ENCODE data around the gene NEK5. TPM values are rescaled to one million over a fixed set of nuclear protein-coding genes. Genes with fewer than 3 reads are reported as not detected.
A peak's percentile ranks its signal among the peaks of the same experiment; 100 is the strongest.
"Not testable (repeated sequence)": the region's sequence is repeated elsewhere in the genome, so short reads cannot be mapped to it uniquely, and the experiment has no call there.

NEK5 gene
- total RNA-seq, 6 donors from 2014 or later = 0.23 to 30.2 (median 2.4) TPM

GRCh38 chr13:52082601-52083000 is 46.3 kb downstream of the NEK5 start:
- DNase-seq (no peak), ATAC-seq (ENCODE audit: low FRiP score in 2 of 2) (no peak)
- Histone ChIP-seq H3K27ac (no peak overlapping the region), H3K4me3 (no peak overlapping the region), H3K9me3 (no peaks in the 10 kb centered on the region), H3K36me3 (no peaks in the 10 kb centered on the region), H3K27me3 (no peaks in the 10 kb centered on the region), H3K4me1 (no peaks in the 10 kb centered on the region)
- TF ChIP-seq POLR2AphosphoS5 (IDR thresholded peaks at IDR 0.05) = no peak
- no peak for TF ChIP-seq EP300 (IDR thresholded peaks at IDR 0.05)
- TF ChIP-seq CTCF (IDR thresholded peaks at IDR 0.05) = no peak
- no peak for TF ChIP-seq POLR2A (IDR thresholded peaks at IDR 0.05)
- 88 to 89% methylated on average over 4 of the region's 4 CpGs for WGBS, 2 donors

- 95% methylated on average over 23 of the region's 36 CpGs; no CpG with 5 or more reads in 1 of the 2 donors for WGBS, 2 donors
- H3K4me3 ChIP-seq; H3K4me1 ChIP-seq; H3K9me3 ChIP-seq; H3K27me3 ChIP-seq; H3K36me3 ChIP-seq; ATAC-seq (ENCODE audit: low FRiP score in 2 of 2); H3K27ac ChIP-seq: not testable (repeated sequence)
- DNase-seq = peak in 1 of 2 donors; percentile 61
Measured at GRCh38 chr13:52079891-52080290, 49.0 kb downstream of the NEK5 start.

- Histone ChIP-seq H3K36me3 (no peaks in the 10 kb centered on the region), H3K27me3 (no peaks in the 10 kb centered on the region), H3K27ac (no peak overlapping the region), H3K4me1 (no peaks in the 10 kb centered on the region), H3K9me3 (peaks cover 15 to 31% (median 22%) of the 10 kb centered on the region in 4 donors), H3K4me3 (no peak overlapping the region)
- ATAC-seq (ENCODE audit: low FRiP score in 2 of 2) = no peak
- no peak for DNase-seq
- TF ChIP-seq POLR2AphosphoS5 (IDR thresholded peaks at IDR 0.05) (no peak), EP300 (IDR thresholded peaks at IDR 0.05) (no peak), CTCF (IDR thresholded peaks at IDR 0.05) (no peak), POLR2A (IDR thresholded peaks at IDR 0.05) (no peak)
- WGBS, 2 donors = 88 to 93% methylated on average over 1 of the region's 1 CpG
Measured at GRCh38 chr13:52070929-52071523, 57.8 kb downstream of the NEK5 start.

GRCh38 chr13:52067237-52067636 is 61.6 kb downstream of the NEK5 start:
- H3K36me3 ChIP-seq = no peaks in the 10 kb centered on the region
- no peak overlapping the region for H3K4me3 ChIP-seq
- no peak for TF ChIP-seq CTCF (IDR thresholded peaks at IDR 0.05)
- no peak for TF ChIP-seq POLR2AphosphoS5 (IDR thresholded peaks at IDR 0.05)
- no peak for TF ChIP-seq EP300 (IDR thresholded peaks at IDR 0.05)
- no peak for TF ChIP-seq POLR2A (IDR thresholded peaks at IDR 0.05)
- no peak for DNase-seq
- ATAC-seq (ENCODE audit: low FRiP score in 2 of 2) = no peak
- H3K9me3 ChIP-seq = peaks cover 15 to 35% (median 25%) of the 10 kb centered on the region in 4 donors
- H3K27ac ChIP-seq = no peak overlapping the region
- no peaks in the 10 kb centered on the region for H3K4me1 ChIP-seq
- no peaks in the 10 kb centered on the region for H3K27me3 ChIP-seq

GRCh38 chr13:52061587-52061986 is 67.3 kb downstream of the NEK5 start:
- Histone ChIP-seq H3K4me1 (no peaks in the 10 kb centered on the region), H3K27ac (peak overlapping the region in 1 of 4 donors; percentile 62), H3K27me3 (no peaks in the 10 kb centered on the region), H3K4me3 (no peak overlapping the region), H3K36me3 (no peaks in the 10 kb centered on the region), H3K9me3 (peaks cover 0 to 9% (median 5%) of the 10 kb centered on the region in 4 donors)
- no peak for DNase-seq
- WGBS, 2 donors = 16 to 21% methylated on average over 3 of the region's 3 CpGs
- ATAC-seq (ENCODE audit: low FRiP score in 2 of 2) = no peak
- TF ChIP-seq EP300 (IDR thresholded peaks at IDR 0.05) (no peak), POLR2A (IDR thresholded peaks at IDR 0.05) (no peak), POLR2AphosphoS5 (IDR thresholded peaks at IDR 0.05) (no peak), CTCF (IDR thresholded peaks at IDR 0.05) (no peak)

- H3K4me3 ChIP-seq; H3K9me3 ChIP-seq; H3K27ac ChIP-seq; DNase-seq; ATAC-seq (ENCODE audit: low FRiP score in 2 of 2); H3K4me1 ChIP-seq; H3K27me3 ChIP-seq; H3K36me3 ChIP-seq: not testable (repeated sequence)
- 73 to 74% methylated on average over 2 to 3 of the region's 3 CpGs for WGBS, 2 donors
Measured at GRCh38 chr13:52061064-52061463, 67.8 kb downstream of the NEK5 start.

Data from upper lobe of left lung (tissue), 6 donors.